ENCODE measurements around the gene LIX1. TPM values are rescaled to one million over a fixed set of nuclear protein-coding genes. Genes with fewer than 3 reads are reported as not detected.

Gene LIX1
- total RNA-seq, 1 donor from 2014 or later = not detected

DNA sequence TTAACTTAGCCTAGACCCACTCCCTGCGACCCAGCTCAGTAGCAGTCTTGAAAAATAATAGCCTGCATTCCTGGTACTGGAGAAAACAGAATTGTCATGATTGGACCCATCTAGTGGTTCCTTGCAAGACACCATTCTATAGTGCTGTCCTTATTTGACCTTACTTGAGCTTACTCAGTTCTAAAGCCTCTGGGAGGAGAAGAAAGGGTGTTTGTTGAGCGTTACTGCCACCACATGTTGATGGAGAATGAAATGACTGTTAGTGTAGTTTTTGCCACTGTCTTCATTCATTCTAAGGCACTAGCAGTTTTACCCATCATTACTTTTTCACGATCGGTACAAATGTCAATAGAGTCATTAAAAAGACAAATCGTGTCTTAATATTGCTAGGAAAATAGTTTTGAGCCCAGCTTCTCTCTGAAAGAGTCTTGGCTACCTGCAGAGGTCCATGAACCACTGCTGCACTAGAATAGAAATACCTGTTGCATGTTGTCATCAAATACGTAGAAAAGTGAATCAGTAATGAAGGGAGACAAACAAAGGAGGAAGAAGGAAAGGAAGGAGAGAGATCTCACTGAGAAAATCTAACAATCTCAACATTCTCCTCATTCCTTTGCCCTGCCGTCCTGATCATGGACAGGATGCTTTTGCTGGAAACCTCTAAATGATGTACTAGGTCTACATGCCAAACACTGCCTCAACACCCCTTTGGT, 96.0 kb downstream of the LIX1 start:
- TF ChIP-seq, protein P1, sequence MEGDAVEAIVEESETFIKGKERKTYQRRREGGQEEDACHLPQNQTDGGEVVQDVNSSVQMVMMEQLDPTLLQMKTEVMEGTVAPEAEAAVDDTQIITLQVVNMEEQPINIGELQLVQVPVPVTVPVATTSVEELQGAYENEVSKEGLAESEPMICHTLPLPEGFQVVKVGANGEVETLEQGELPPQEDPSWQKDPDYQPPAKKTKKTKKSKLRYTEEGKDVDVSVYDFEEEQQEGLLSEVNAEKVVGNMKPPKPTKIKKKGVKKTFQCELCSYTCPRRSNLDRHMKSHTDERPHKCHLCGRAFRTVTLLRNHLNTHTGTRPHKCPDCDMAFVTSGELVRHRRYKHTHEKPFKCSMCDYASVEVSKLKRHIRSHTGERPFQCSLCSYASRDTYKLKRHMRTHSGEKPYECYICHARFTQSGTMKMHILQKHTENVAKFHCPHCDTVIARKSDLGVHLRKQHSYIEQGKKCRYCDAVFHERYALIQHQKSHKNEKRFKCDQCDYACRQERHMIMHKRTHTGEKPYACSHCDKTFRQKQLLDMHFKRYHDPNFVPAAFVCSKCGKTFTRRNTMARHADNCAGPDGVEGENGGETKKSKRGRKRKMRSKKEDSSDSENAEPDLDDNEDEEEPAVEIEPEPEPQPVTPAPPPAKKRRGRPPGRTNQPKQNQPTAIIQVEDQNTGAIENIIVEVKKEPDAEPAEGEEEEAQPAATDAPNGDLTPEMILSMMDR (IDR thresholded peaks at IDR 0.05) = no peak
- DNase-seq (ENCODE audit: low spot score in 2 of 2) = no peak
- no peaks in the 10 kb centered on the region for H3K36me3 ChIP-seq
- no peak overlapping the region for H3K27ac ChIP-seq
- no peaks in the 10 kb centered on the region for H3K9me3 ChIP-seq
- no peak overlapping the region for H3K4me3 ChIP-seq
- H3K27me3 ChIP-seq = no peaks in the 10 kb centered on the region
- no peaks in the 10 kb centered on the region for H3K4me1 ChIP-seq
- intact Hi-C loops (cut with DNase I) = loop anchor here (10.0 kb wide), 1 partner anchor 118 kb away; no protein-coding TSS in a partner anchor

DNA sequence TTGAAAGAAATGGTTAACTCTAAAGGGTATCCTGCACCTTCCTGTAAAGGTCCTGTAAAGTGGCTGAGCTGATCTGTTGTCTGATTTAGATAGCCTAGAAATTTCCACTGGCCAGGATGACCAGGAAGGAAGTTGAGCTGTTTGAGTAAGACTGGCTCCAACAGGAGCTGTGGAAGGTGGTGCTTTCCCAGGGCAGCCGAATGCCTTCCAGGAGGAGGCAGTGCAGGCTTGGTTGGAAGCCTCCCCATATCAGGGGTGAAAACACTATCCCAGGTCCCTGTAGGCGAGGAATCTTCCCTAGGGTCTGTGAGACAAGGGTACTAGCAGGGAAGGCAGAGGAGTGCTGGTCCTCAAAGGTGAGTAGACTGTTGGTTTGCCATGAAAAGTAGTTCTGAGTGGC, 98.4 kb downstream of the LIX1 start:
- Histone ChIP-seq H3K9me3 (no peaks in the 10 kb centered on the region), H3K4me1 (no peaks in the 10 kb centered on the region), H3K36me3 (no peaks in the 10 kb centered on the region), H3K27me3 (no peaks in the 10 kb centered on the region), H3K27ac (no peak overlapping the region), H3K4me3 (no peak overlapping the region)
- intact Hi-C loops (cut with DNase I) = loop anchor here (10.0 kb wide), 1 partner anchor 121 kb away; no protein-coding TSS in a partner anchor
- TF ChIP-seq, protein P1 (IDR thresholded peaks at IDR 0.05) = peak in 1 of 3 experiments; percentile 34
- DNase-seq (ENCODE audit: low spot score in 2 of 2) = no peak

DNA sequence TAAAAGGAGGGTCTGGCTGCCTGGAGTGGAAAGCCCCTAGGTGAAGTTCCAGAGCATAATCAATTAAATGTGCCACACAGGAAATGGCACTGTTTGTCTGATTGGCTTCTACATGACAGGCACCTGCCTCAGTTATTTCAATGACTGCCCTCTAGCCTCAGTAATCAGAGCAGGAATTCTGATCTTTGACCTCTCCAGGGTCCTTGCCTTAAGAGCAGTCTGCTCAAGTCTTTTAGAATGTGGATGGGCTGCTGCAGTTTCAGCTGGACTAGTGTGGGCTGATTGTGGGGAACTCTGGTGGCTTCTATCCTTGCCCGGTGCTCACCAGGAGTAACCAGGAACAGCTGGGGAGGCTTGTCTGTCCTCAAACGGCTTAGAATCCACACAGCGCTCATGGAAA, 98.9 kb downstream of the LIX1 start:
- Histone ChIP-seq H3K27ac (no peak overlapping the region), H3K4me1 (no peaks in the 10 kb centered on the region), H3K27me3 (no peaks in the 10 kb centered on the region), H3K36me3 (no peaks in the 10 kb centered on the region), H3K4me3 (no peak overlapping the region), H3K9me3 (no peaks in the 10 kb centered on the region)
- intact Hi-C loops (cut with DNase I) = loop anchor here (10.0 kb wide), 1 partner anchor 121 kb away; no protein-coding TSS in a partner anchor
- TF ChIP-seq, protein P1 (IDR thresholded peaks at IDR 0.05) = no peak
- no peak for DNase-seq (ENCODE audit: low spot score in 2 of 2)

DNA sequence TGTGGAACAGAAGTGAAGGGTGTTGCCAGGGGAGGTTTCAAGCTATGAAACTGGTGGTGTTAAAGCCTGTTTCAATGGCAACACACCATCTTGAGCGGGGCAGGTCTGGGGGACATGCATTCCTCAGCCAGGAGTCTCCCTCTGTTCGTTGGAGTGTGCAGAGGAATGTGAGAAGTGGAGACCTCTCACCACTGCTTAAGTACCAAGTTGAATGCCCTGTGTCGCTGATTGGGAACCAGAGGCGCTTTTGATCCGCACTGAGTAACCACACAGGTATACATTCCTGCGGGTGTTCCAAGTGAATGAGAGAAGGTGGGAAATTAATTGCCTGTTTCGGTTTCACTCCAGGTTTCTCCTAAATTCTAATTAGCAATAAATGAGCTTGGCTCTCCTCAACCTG, 99.4 kb downstream of the LIX1 start:
- Histone ChIP-seq H3K4me3 (no peak overlapping the region), H3K27me3 (no peaks in the 10 kb centered on the region), H3K36me3 (no peaks in the 10 kb centered on the region), H3K27ac (no peak overlapping the region), H3K9me3 (no peaks in the 10 kb centered on the region), H3K4me1 (no peaks in the 10 kb centered on the region)
- TF ChIP-seq, protein P1 (IDR thresholded peaks at IDR 0.05) = no peak
- no peak for DNase-seq (ENCODE audit: low spot score in 2 of 2)
- intact Hi-C loops (cut with DNase I) = loop anchor here (10.0 kb wide), 1 partner anchor 122 kb away; no protein-coding TSS in a partner anchor

Other genes starting within 250 kb of the LIX1 start
- 35.3 TPM for gene LNPEP, start 206.5 kb downstream of the LIX1 start, total RNA-seq
- gene RIOK2, start 40.6 kb upstream of the LIX1 start, total RNA-seq = 3.7 TPM

Measured in ascending aorta (tissue), 2 donors.